GM18870 (cell line): ENCODE data around the gene PLPPR1.

Experiments
- ATAC-seq: cut with Tn5 transposase; IDR thresholded peaks from one replicate; pipeline ENCODE4 v1.9.1; 2021; ENCODE audit warnings: moderate library complexity; ENCODE audit not compliant: unreplicated experiment

Gene PLPPR1

DNA sequence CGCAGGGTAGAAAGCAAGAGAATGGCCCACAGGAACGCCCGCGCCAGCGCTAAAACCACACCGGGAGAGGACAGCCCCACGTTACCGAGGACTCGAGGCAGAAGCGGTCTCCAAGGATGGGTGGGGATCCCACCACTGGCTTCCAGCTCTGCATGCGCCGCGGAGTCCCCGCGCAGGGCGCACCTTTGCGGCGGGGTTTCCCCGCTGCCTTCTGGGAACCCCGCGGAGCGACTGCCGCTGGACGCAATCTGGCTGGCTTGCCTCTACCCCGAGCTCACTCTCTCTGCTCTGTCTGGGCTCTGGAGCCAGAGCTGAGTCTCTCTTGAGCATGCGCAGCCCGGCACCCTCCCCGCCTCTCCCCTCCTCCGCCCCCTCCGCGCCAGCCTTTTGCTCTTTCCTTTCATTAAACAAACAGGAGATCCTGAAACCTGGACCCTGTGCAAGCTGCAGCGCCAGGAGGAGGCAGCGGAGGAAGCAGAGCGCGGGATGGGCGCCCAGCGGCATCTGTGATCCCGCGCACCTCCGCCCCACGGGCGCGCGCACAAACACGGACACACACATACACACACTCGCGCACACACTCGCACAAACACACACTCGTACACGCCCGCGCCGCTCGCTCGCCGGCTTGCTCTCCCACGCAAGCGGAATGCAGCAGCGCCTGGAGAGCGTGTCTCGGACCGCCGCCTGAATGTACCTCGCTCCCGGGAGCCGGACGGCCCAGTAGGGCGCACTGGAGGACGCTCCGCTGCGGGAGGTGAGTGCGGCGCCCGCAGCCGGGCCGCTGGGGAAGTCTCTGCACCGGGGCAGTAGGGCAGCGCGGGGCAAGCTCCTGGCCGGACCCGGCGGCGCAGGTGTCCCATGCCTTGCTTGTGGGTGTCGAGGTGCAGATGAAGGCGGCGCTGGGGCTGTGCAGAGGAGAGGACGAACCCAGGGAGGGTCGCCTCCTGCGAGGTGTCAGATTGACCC is at the start of gene PLPPR1:
Gene PLPPR1 (plus strand): TSS at position 382 of the 969 bp plus-strand sequence.
- no peak for ATAC-seq

DNA sequence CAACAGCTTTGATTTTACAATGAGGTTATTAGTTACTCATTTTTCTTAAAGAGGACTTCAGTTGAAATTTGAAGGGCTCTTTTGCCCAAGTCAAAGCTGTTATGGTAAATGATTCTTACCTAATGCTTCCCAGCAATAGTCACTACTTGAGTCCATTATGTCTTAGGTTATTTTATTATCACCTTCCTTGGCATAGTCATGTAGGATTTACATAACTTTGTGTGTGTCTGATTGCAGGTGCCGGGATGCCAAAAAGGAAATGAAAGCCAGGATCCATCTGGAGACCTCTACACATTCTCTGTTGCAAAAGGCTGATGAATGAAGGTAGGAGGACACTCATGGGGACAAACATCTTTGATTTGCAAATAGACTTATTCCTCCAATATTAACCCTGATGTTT is 38.8 kb upstream of the PLPPR1 start:
- no peak for ATAC-seq

DNA sequence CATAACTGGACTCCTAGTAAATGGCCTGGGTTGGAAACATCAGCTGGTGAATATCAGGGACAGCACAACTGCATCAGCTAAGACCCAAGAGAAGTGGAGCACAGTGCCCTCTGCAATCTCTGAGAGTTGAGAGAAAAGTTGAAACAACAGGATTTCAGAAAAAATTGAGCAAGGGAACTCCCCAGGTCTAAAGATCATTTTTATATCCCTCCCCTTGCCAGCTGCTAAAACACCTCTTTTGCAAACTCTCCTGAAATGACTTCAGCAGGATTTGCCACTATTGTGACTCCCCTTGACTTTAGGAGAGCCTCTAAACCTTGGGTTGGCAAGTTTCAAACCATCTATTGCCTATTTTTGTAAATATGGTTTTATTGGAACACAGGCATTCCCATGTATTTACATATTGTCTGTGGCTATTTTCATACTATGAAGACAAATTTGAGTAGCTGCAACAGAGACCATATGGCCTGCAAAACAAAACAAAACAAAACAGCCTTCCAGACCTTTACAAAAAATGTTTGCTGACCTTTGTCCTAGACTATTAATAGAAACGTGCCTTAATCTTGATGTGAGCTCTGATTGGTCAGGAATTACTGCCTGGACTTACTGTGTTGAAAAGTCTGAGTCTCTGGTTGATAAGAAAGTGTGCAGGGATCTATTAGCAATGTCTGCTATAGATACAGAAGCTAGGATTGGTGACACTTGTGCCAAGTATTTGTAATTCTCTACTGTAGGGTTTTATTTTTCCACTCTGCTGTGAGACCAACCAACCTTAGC is 37.7 kb upstream of the PLPPR1 start:
- no peak for ATAC-seq

GRCh38 chr9:100992632-100993031 is 35.9 kb upstream of the PLPPR1 start:
- no peak for ATAC-seq

GRCh38 chr9:100999906-101000544 is 28.5 kb upstream of the PLPPR1 start:
- no peak for ATAC-seq

- ATAC-seq, result no peak
Observed at GRCh38 chr9:101005246-101005645, 23.3 kb upstream of the PLPPR1 start.

DNA sequence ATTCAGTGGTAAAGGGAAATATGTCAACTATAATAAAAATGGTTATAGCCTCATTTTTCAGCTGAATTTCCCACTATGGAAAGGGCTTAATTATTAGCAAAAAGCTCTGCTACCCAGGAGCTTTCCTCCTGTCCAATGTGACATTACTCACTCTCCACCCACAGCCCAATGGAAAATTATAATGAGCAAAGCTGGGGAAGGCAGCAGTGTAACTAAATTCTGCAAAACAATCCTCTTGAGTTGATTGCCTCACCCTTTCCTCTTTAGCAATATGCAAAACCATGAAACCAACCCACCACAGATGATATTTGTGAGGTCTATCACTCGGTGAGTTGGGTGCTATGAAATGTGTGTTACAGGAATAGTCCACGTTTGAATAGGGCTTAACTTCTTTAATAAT is 14.0 kb upstream of the PLPPR1 start:
- no peak for ATAC-seq

DNA sequence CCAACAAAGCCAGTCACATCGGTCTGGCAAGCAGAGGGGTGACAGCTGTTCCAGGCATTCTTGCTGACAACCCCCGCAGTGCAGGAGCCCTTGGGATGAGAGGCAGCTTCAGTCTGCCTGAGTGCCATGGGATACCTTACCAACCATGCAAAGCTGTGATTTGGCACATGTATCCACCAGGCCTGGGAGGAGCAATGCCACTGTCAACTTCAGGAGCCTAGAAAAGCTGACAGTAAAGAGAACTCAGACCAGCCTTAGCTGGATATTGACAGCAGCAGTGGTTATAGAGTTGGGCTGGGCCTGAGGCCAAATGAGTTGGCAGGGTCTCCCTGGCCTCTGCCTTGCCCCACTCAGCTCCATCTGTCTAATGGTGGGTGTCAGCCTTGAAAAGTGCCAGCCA is 10.1 kb upstream of the PLPPR1 start:
- ATAC-seq, result no peak

DNA sequence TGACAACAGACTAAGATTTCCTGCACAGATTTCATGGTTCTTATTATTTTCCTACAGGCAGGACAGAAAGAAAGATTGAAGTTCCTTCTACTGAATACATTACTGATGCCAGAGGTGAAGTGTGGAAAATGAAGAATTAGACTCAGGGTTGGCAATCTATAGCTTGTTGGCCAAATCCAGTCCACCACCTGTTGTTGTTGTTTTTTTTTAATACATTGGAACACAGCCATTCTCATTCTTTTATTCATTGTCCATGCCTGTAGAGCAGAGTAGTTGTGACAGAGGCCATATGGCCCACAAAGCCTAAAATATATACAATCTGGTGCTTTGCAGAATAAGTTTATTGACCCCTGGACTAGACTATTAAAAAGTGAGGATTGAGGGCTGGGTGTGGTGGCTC is 5.8 kb upstream of the PLPPR1 start:
- ATAC-seq, result no peak

DNA sequence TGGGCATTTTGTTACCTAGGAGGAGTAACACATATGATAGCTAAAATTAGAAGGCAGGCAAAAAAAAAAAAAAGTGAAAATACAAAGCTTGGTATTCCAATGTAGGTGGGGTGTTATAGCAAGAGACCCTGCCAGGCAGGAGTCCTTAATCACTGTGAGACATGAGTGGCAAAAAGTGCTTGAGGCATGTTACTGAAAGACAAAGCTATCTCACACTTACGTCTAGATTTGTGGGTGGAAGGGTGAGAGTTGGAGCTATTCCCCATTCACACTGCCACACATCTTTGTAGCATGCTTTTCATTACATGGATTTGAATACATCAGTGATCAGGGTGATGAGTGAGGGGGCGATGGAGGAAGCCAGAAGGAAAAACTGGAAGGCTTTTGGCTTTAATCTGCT is 2.6 kb upstream of the PLPPR1 start:
- no peak for ATAC-seq

GRCh38 chr9:101026824-101027223 is 1.7 kb upstream of the PLPPR1 start:
- no peak for ATAC-seq

- no peak for ATAC-seq
Observed at GRCh38 chr9:101027236-101027635, 1.3 kb upstream of the PLPPR1 start.

DNA sequence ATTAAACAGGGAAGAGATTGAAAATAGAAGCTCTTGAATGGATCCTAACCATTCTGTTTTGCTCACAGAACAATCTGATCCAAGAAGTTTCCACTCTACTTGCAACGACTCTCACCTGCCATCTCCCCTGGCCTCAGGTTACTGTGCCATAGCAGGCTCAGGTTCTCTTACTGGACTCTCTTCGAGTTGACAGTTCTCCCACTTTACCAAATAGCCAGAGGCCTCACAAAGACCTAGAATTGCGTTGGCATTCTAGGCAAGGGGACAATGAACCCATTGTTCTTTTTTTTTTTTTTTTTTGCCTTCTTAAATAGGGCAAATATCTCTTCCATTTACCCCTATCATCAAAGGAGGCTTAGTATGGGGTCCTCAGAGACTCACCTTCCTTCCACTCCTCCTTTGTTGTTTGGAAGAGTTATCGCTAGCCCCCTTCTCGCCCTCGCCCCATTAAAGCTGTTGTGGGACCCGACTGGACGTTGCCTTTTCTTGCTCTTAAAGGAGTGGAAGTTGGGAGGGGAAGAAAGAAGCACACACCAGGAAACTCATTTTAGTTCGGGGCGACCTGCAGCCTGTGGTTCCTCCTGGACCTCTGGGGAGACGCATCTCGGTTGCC is 688 bp upstream of the PLPPR1 start:
- ATAC-seq, result no peak

- ATAC-seq, result no peak
Observed at GRCh38 chr9:101029315-101030085, 973 bp downstream of the PLPPR1 start.

DNA sequence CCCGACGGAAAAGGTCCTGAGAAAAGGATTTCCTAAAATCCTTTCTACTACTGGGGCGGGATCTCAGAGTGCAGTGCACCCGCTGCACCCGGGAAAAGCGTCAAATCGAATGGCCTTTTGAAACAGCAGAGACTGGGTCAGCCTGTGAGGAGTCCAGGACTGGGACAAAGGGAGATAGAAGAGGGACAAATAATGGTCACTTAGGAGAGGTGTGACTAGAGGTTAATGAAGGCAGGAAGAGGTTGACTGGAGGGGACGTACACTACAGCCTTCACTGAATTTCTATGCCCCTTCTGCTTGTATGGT is 1.5 kb downstream of the PLPPR1 start:
- no peak for ATAC-seq

GRCh38 chr9:101032426-101032825 is 3.9 kb downstream of the PLPPR1 start:
- no peak for ATAC-seq

GRCh38 chr9:101034222-101034621 is 5.7 kb downstream of the PLPPR1 start:
- no peak for ATAC-seq

DNA sequence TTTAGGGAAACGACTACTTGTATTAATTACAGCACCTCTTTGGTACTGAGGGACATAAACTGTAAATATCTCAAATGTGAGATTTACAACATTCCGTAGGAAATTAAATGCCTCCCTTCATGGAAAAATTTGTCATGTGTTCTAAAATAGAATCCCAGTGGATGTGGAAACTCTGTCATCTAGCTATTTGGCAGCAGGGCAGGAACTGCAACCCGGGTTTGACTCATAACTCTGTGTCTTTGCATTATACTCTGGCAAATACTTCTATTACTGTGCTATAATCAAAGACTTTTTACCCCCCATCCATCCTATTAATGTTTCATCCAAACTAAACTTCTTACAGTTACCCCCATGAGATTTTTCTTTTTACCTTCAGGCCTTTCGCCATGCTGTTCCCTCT is 6.6 kb downstream of the PLPPR1 start:
- ATAC-seq, result no peak

GRCh38 chr9:101037430-101037829 is 8.9 kb downstream of the PLPPR1 start:
- ATAC-seq, result no peak

- no peak for ATAC-seq
Observed at GRCh38 chr9:101038488-101038887, 10.0 kb downstream of the PLPPR1 start.
